Stimulated activated CD4-positive, alpha-beta T cell treated with anti-CD3 and anti-CD28 coated beads, TNF-alpha, amount 100 ng/mL, for 4 hours (primary cell): Measurements from ENCODE around the gene AP1S2.

Source experiments
- DNase-seq, 3 experiments: peaks; one replicate each; pipeline ENCODE4 v3.0.0-alpha.2; 2020; ENCODE audit warnings: low read depth in 3 of 3

The AP1S2 gene

DNA sequence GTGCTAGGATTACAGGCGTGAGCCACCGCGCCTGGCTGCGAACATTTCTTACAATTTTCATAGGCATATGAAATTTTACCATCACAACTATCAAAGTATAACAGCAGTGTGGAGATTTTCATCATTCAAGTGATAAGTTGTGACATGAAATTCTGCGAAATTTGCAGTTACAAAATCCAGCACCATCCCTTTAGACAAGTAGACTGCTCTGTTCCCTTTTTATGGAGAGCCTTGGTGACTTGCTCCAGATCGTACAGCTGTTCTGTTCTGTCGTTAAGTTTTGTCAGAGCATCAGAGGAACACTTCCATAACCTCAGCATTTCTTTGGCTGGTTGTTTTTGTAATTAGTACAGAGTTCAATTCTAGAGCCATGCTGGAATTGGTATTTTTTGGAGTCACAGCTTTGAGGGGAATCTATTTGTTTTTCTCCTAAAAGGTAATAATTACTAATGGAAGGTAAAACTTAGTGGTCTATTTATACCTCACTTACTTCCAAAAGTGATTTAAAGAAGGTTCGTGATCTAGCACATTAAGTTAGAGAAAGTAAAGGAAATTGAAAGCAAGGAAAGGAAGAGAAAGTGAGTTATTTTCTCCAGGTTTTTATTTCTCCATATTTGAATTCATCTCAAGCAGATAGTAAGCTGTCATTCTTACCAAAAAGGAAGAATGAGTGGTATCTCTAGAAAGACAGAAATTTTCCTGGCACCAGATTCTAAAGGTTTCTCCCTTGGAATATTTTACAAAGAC, 42.2 kb downstream of the AP1S2 start:
- DNase-seq: no peak

DNA sequence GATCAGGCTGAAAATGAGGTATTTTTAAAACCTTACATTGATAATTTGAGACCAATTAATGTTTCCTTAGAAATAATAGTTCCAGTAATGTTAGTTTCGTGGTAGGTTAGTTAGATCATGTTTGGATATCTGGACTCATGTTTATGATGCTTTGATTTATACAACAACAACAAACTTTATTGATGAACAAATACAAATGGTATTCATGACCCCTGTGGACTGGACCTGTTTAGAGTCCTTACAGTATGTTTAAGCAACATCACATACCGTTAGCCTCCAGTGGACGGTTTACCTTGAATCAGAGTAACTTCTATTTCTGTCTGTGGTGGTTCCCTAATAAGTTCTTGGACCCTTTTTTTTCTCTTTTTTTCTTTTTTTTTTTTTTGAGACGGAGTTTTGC, 46.4 kb downstream of the AP1S2 start:
- no peak for DNase-seq

DNA sequence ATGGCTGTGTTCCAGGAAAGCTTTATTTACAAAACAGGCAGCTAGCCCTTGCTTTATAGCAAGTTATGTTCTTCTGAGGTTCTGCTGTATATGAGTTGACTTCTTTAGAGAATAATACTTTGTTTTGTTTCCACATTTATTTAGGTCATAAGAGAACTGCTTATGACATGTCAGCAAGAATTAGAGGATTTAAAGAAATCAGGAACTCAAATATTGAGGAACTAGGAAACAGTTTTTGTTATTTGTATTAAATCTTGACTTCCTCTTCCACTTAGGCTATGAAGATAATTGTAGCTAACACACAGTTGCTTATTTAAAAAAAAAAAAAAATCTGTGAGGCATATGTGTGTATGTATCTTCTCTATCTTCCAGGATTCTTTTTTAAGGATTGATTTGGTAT, 50.0 kb downstream of the AP1S2 start:
- no peak for DNase-seq

DNA sequence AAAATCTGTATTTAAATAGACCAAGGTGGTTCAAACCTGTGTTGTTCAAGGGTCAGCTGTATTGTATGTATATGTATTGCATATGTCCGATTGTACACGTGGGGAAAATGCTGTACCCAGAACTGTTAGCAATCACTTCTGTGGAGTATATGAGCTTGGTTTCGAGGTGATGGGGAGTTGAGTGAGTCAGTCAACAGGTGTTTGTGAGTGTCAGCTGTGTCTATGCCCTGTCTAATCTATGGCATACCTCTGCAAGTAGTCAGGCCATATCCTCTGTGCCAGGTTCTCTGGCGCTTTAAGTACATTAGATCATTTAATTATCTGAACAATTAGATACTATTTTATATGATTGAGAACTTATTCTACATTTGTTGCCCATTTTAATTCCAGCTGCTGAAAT, 56.9 kb downstream of the AP1S2 start:
- DNase-seq: no peak

DNA sequence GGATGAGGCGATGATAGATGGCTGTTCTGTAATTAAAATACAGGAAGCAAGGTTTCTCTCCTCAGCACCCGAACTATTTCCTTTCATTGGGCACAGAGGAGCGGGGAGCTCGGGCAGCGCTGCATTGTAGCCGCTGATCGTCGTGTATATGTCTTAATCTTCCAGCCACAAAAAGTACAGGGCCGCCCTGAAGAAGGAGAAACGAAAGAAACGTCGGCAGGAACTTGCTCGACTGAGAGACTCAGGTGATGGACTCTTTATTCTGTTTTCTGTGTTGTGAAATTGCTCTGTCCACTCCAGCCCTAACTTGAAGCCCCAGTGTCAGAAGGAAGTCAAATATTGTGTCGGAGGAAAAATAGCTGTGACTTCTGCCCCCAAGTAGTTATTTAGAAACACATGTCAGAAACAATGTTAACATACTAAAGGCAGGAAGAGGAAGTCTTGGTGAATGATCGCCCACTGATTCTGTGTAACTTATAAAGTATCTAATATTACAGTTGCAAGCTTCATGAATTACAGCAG, 63.8 kb downstream of the AP1S2 start:
- DNase-seq: no peak

DNA sequence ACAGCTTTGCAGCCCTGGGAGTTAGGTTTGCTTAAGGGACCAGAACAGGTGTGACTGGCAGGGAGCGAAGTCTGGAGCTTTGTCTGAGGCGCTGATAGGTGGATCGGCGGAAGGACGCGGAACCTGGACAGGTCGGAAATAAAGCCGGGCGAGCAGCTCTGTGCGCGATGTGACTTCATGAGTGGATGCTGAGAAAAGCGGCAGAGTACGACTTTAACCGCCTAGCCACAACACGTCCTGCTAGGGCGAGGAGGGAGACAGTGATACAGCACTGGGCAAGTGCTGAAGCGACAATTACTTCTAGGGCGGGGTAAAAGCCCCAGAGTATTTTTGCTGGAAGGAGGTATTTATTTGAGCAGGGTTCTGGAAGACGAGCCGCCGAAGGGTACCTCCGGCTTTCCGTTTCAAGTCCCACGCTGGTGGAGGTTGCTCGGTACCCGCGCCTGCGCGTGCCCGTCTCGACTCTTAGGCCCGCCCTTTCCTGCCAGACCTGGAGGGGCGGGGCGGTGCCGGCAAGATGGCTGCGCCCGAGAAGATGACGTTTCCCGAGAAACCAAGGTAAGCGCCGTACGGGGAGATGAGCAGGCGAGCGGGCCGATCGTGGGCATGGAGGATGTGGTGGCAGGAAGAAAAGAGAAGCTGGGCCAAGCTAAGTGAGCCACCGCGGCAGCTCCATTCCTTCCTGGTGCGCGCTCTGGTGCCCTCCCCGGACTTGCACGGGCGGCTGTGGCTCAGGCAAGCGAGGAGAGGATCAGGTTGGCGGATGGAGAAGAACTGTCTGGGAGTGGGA, 64.4 kb downstream of the AP1S2 start, which contains the start of gene ZRSR2:
TSS of gene ZRSR2 (plus strand) at position 506 of the 790 bp plus-strand sequence. CDS start at position 518, 12 bp downstream.
- DNase-seq: peak; percentile 66 to 76 (median 73)

DNA sequence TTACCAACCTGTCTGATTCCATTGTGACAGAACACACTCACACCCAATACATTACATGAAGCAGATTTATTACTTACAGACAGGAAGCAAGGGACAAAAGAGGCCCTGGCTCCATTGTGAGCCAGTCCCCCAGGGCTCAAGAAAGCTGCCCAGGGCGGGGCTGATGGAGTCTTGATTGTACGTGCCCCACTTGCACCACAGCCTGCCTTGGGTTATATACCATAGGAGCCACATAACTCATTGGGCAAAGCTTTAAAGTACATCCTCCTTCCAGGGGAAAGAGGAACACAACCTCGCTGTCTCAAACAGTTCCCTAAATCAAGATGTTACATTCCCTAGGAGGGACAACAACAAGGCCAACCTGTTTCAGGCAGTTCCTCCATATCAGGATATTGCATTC, 67.7 kb downstream of the AP1S2 start:
- DNase-seq: no peak

DNA sequence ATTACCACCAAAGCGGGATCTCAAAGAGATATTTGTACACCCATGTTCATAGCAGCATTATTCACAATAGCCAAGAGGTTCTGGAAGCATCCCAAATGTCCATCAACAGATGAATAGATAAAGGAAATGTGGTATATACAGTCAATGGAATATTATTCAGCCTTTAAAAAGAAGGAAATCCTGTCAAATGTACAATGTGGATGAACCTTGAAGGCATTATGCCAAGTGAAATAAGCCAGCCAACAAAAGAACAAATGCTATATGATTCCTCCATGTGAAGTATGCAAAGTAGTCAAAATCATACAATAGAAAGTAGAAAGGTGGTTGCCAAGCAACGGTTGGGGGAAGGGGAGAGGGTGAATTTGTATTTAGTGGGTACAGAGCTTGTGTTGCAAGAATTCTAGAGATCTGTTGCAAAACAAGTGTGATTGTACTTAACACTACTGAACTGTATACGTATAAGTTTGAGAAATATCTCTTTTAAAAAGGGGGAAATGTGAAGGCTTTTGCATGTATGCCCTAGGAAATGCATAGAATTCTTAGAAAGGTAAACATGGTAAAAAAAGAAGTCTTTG, 69.3 kb downstream of the AP1S2 start:
- no peak for DNase-seq

DNA sequence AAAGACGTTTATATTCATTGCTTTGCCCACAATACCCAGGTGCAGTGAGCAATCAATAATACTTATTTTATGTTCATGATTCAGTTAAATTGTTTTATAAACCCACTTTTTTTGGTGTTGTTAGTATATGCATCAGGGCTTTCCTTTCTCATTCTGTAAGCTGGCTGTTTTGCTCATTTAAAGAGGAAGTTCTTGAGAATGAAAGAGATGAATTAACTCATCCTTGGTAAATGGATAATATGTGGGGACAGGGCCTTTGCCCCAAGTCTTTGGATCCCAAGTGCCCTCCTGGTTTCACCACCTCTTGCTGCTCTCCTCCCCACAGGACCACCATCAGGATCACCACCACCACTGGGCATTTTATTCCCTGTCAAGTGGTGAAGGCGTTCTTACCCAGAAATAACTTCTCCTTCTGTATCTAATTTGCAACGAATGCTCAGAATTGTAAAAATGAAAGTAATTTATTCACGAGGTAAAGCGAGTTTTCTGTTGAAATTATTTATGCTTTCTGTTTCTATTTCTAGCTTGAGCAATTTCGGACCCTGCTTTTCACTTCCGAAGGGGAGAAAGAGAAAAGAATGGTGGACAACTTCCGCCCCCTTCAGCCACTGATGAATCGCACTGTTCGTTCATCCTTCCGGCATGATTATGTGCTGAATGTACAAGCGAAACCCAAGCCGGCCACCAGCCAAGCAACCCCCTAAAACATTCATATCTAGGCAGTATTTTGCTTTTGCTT, 72.5 kb downstream of the AP1S2 start:
- DNase-seq: no peak
